Left kidney (tissue), 2 donors: ENCODE results near the gene CDKL2. TPM values are rescaled to one million over a fixed set of nuclear protein-coding genes. Genes with fewer than 3 reads are reported as not detected.
"Not testable (repeated sequence)": the region's sequence is repeated elsewhere in the genome, so short reads cannot be mapped to it uniquely, and the experiment has no call there.

Source experiments
- DNase-seq: peaks from one replicate; pipeline ENCODE4 v3.0.0-alpha.2; 2013
- polyA plus RNA-seq: library from polyadenylated mRNA; unstranded; fragments of 120-200 nt; gene quantifications from one replicate; pipeline ENCODE4 v1.2.1, GENCODE V29; 2013; ENCODE audit not compliant: insufficient read length

Gene CDKL2
- polyA plus RNA-seq, 1 donor, result 18.0 TPM

- no peak for DNase-seq
Observed at GRCh38 chr4:75552452-75552851, 77.9 kb downstream of the CDKL2 start.

- DNase-seq, result no peak
Observed at GRCh38 chr4:75549019-75549418, 81.3 kb downstream of the CDKL2 start.

- peak; percentile 3 for DNase-seq
Observed at GRCh38 chr4:75547647-75548387, 82.5 kb downstream of the CDKL2 start.

GRCh38 chr4:75545526-75545925 lies 84.8 kb downstream of the CDKL2 start:
- no peak for DNase-seq

- DNase-seq, result no peak
Observed at GRCh38 chr4:75544870-75545269, 85.5 kb downstream of the CDKL2 start.

- DNase-seq, result not testable (repeated sequence)
Observed at GRCh38 chr4:75544220-75544619, 86.1 kb downstream of the CDKL2 start.

- no peak for DNase-seq
Observed at GRCh38 chr4:75542824-75543223, 87.5 kb downstream of the CDKL2 start.

GRCh38 chr4:75537308-75537707 lies 93.0 kb downstream of the CDKL2 start:
- DNase-seq, result not testable (repeated sequence)

GRCh38 chr4:75533926-75534325 lies 96.4 kb downstream of the CDKL2 start:
- not testable (repeated sequence) for DNase-seq

- DNase-seq, result not testable (repeated sequence)
Observed at GRCh38 chr4:75533339-75533887, 96.9 kb downstream of the CDKL2 start.

- not testable (repeated sequence) for DNase-seq
Observed at GRCh38 chr4:75531536-75532143, 98.7 kb downstream of the CDKL2 start.

GRCh38 chr4:75530556-75531322 lies 99.6 kb downstream of the CDKL2 start:
- DNase-seq, result no peak

Other genes with a start within 250 kb of the CDKL2 start
- gene RCHY1, start 116.1 kb downstream of the CDKL2 start, polyA plus RNA-seq, result 55.0 TPM
- 36.6 TPM for gene THAP6, start 116.1 kb downstream of the CDKL2 start, polyA plus RNA-seq
- gene ODAPH, start 74.5 kb downstream of the CDKL2 start, polyA plus RNA-seq, result not detected
- gene G3BP2, start 42.9 kb upstream of the CDKL2 start, polyA plus RNA-seq, result 205 TPM
- 99.3 TPM for gene USO1, start 94.0 kb upstream of the CDKL2 start, polyA plus RNA-seq